ENCODE measurements around the gene FABP6.

The FABP6 gene

DNA sequence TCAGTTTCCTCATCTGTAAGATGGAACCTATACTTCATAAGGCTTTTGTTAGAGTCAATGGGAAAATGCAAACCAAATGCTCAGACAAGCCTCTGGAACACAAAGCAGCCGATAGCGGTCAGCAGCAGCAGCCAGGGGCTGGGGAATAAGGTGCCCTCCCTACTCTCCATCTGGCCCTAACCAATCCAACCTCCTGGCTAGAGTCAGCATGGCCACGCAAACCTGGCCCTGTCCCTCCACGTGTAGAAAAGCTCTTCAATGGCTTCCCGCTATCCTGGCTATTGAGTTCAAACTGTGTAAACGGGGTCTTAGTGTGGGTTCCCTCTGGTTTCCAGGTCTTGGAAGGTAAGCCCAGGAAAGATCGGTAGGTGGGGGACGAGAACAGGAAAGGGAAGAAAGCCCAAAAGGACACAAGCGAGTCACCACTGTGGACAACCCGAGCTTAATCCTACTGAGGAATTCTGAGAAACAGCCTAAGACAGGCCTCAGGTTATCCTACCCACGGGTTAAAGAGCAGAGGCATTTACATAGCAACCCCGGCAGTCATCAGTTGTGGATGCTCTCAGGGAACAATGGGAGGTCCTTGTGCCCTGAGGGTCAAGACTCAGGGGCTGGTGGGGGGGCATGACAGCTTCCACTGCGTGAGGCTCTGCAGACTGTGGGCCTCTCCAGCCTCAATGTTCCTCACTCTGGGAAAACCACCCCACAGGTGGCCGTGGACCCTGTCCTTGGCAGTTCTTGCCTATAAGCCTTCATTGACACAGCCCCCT, 30.9 kb downstream of the FABP6 start:
- peaks cover 3% of the 10 kb centered on the region; the same call in 1 of the 2 replicates for H3K4me1 ChIP-seq (ENCODE audit: control insufficient read depth, insufficient read depth, low read length)
- POLR2A ChIA-PET: no interaction called here
- H3K36me3 ChIP-seq (ENCODE audit: control insufficient read depth in 2 of 2, insufficient read depth in 1 of 2, low read length in 2 of 2): no peaks in the 10 kb centered on the region
- no peak overlapping the region for H3K4me3 ChIP-seq (ENCODE audit: low read depth, low read length)
- CTCF ChIA-PET: interaction anchor here (0.7 kb wide), 1 partner anchor 1592 kb away, joined by 3 read pairs; no protein-coding TSS in a partner anchor
- H3K27ac ChIP-seq (ENCODE audit: extremely low read depth, low read depth, low read length): no peak overlapping the region
- no peak for TF ChIP-seq ZNF792 (tag by site-specific recombination; IDR thresholded peaks at IDR 0.05)
- no peak for TF ChIP-seq KLF10 (tag by site-specific recombination; IDR thresholded peaks at IDR 0.05)
- TF ChIP-seq, protein P1, sequence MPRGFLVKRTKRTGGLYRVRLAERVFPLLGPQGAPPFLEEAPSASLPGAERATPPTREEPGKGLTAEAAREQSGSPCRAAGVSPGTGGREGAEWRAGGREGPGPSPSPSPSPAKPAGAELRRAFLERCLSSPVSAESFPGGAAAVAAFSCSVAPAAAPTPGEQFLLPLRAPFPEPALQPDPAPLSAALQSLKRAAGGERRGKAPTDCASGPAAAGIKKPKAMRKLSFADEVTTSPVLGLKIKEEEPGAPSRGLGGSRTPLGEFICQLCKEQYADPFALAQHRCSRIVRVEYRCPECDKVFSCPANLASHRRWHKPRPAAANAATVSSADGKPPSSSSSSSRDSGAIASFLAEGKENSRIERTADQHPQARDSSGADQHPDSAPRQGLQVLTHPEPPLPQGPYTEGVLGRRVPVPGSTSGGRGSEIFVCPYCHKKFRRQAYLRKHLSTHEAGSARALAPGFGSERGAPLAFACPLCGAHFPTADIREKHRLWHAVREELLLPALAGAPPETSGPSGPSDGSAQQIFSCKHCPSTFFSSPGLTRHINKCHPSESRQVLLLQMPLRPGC (tag by site-specific recombination; IDR thresholded peaks at IDR 0.05): no peak
- H3K9me3 ChIP-seq (ENCODE audit: control insufficient read depth, insufficient read depth, low read depth, low read length): no peaks in the 10 kb centered on the region

- Histone ChIP-seq H3K36me3 (ENCODE audit: control insufficient read depth in 2 of 2, insufficient read depth in 1 of 2, low read length in 2 of 2) (no peaks in the 10 kb centered on the region), H3K27ac (ENCODE audit: extremely low read depth, low read depth, low read length) (no peak overlapping the region), H3K4me1 (ENCODE audit: control insufficient read depth, insufficient read depth, low read length) (peaks cover 3% of the 10 kb centered on the region; the same call in 1 of the 2 replicates), H3K4me3 (ENCODE audit: low read depth, low read length) (no peak overlapping the region), H3K9me3 (ENCODE audit: control insufficient read depth, insufficient read depth, low read depth, low read length) (no peaks in the 10 kb centered on the region)
- TF ChIP-seq ZNF549 (tag by site-specific recombination; IDR thresholded peaks at IDR 0.05) (no peak), ZNF555 (tag by site-specific recombination; conservative IDR thresholded peaks at IDR 0.05) (no peak), ZFP37 (tag by site-specific recombination; IDR thresholded peaks at IDR 0.05) (no peak)
- TF ChIP-seq, protein P2, sequence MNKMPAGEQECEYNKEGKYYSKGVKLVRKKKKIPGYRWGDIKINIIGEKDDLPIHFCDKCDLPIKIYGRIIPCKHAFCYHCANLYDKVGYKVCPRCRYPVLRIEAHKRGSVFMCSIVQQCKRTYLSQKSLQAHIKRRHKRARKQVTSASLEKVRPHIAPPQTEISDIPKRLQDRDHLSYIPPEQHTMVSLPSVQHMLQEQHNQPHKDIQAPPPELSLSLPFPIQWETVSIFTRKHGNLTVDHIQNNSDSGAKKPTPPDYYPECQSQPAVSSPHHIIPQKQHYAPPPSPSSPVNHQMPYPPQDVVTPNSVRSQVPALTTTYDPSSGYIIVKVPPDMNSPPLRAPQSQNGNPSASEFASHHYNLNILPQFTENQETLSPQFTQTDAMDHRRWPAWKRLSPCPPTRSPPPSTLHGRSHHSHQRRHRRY (tag by site-specific recombination; IDR thresholded peaks at IDR 0.05): no peak
- ChIA-PET CTCF (no interaction called here), POLR2A (no interaction called here)
Measured at GRCh38 chr5:160260881-160261815, 31.8 kb downstream of the FABP6 start.

- Histone ChIP-seq H3K4me1 (ENCODE audit: control insufficient read depth, insufficient read depth, low read length) (peaks cover 3% of the 10 kb centered on the region; the same call in 1 of the 2 replicates), H3K9me3 (ENCODE audit: control insufficient read depth, insufficient read depth, low read depth, low read length) (no peaks in the 10 kb centered on the region), H3K36me3 (ENCODE audit: control insufficient read depth in 2 of 2, insufficient read depth in 1 of 2, low read length in 2 of 2) (no peaks in the 10 kb centered on the region), H3K27ac (ENCODE audit: extremely low read depth, low read depth, low read length) (no peak overlapping the region), H3K4me3 (ENCODE audit: low read depth, low read length) (no peak overlapping the region)
- POLR2A ChIA-PET: no interaction called here
- no peak for TF ChIP-seq ZIC2 (tag by site-specific recombination; IDR thresholded peaks at IDR 0.05)
- TF ChIP-seq, protein P3, sequence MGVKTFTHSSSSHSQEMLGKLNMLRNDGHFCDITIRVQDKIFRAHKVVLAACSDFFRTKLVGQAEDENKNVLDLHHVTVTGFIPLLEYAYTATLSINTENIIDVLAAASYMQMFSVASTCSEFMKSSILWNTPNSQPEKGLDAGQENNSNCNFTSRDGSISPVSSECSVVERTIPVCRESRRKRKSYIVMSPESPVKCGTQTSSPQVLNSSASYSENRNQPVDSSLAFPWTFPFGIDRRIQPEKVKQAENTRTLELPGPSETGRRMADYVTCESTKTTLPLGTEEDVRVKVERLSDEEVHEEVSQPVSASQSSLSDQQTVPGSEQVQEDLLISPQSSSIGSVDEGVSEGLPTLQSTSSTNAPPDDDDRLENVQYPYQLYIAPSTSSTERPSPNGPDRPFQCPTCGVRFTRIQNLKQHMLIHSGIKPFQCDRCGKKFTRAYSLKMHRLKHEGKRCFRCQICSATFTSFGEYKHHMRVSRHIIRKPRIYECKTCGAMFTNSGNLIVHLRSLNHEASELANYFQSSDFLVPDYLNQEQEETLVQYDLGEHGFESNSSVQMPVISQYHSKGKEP (tag by site-specific recombination; IDR thresholded peaks at IDR 0.05): no peak
- TF ChIP-seq SCRT2 (tag by site-specific recombination; IDR thresholded peaks at IDR 0.05): peak; percentile 33; the same call in 1 of the 2 replicates
- CTCF ChIA-PET: interaction anchor here (0.9 kb wide), 1 partner anchor 9 kb away, joined by 3 read pairs; no protein-coding TSS in a partner anchor
Measured at GRCh38 chr5:160262151-160263074, 33.1 kb downstream of the FABP6 start.
